Ovary (tissue), 3 donors: ENCODE results near the gene KCNJ12.
"Not testable (repeated sequence)": the region's sequence is repeated elsewhere in the genome, so short reads cannot be mapped to it uniquely, and the experiment has no call there.

Experiments
- CTCF ChIP-seq, 3 donors: fragments of 450-650 bp in 2 of 3; fragments of 200-600 bp in 1 of 3; IDR thresholded peaks; one replicate each; pipeline versions ENCODE4 v1.5.1 to v1.8.0; 2016 to 2022; ENCODE audit warnings: antibody characterized with exemption in 3 of 3, mild to moderate bottlenecking in 1 of 3
- EP300 ChIP-seq: sonication (generic); formaldehyde crosslinking; IDR thresholded peaks from one replicate; pipeline ENCODE4 v1.6.1; 2017; ENCODE audit warnings: antibody characterized with exemption
- POLR2A ChIP-seq: fragments of 450-650 bp; IDR thresholded peaks from one replicate; pipeline ENCODE4 v1.6.1; 2017; ENCODE audit warnings: antibody characterized with exemption, mild to moderate bottlenecking, moderate library complexity
- donor health status: DM: no; HTN: no; CAD: no.

- not testable (repeated sequence) for TF ChIP-seq CTCF (IDR thresholded peaks at IDR 0.05); EP300; POLR2A
Observed at GRCh38 chr17:21427727-21428126, 51.6 kb downstream of the KCNJ12 start.
